OCI-LY7 (cell line): Measurements from ENCODE around the gene PREP. TPM values are rescaled to one million over a fixed set of nuclear protein-coding genes. Genes with fewer than 3 reads are reported as not detected.

ENCODE experiments used
- BruUV-seq: library from RNA; stranded (reverse); fragments of 400-500 nt; replicated peaks from 2 replicates; lab custom pipeline; 2021; lab: Mats Ljungman, UMichigan
- CTCF ChIA-PET: fragments of 300-600 bp; sonication (Branson Sonifier 250); formaldehyde crosslinking; loops from one replicate; lab custom pipeline; 2022; ENCODE audit warnings: antibody characterized with exemption; ENCODE audit not compliant: unreplicated experiment; lab: Charles Lee
- POLR2A ChIA-PET: fragments of 300-600 bp; sonication (Branson Sonifier 250); formaldehyde crosslinking; loops from one replicate; lab custom pipeline; 2022; ENCODE audit warnings: antibody characterized with exemption; lab: Charles Lee
- DNase-seq: peaks from one replicate; pipeline ENCODE4 v3.0.0-alpha.2; 2015; ENCODE audit warnings: low spot score
- H2AFZ ChIP-seq: fragments of 200-600 bp; sonication (generic), shearing (Covaris generic); 2 replicates; pipeline ENCODE4 v1.6.1; 2014; ENCODE audit warnings: mild to moderate bottlenecking, antibody characterized with exemption, low read length, moderate library complexity
- H3K27ac ChIP-seq: fragments of 200-600 bp; sonication (generic); 2 replicates; pipeline ENCODE4 v1.5.1; 2014; ENCODE audit warnings: mixed run types, low read depth, mild to moderate bottlenecking, moderate library complexity, low read length, inconsistent platforms; ENCODE audit not compliant: poor library complexity, severe bottlenecking
- H3K36me3 ChIP-seq: fragments of 200-600 bp; sonication (generic); 2 replicates; pipeline ENCODE4 v1.6.1; 2014; ENCODE audit warnings: mild to moderate bottlenecking, antibody characterized with exemption, low read length, moderate library complexity, mixed read lengths; ENCODE audit not compliant: insufficient read depth
- H3K4me1 ChIP-seq: fragments of 200-600 bp; sonication (generic); 2 replicates; pipeline ENCODE4 v1.5.1; 2014; ENCODE audit warnings: mild to moderate bottlenecking, low read length; ENCODE audit not compliant: insufficient read depth, poor library complexity, severe bottlenecking
- H3K4me2 ChIP-seq: fragments of 200-600 bp; sonication (generic); 2 replicates; pipeline ENCODE4 v1.6.1; 2014; ENCODE audit warnings: mild to moderate bottlenecking, low read length
- H3K4me3 ChIP-seq: fragments of 200-600 bp; sonication (generic); 2 replicates; pipeline ENCODE4 v1.5.1; 2014; ENCODE audit warnings: mild to moderate bottlenecking, low read depth, low read length; ENCODE audit not compliant: poor library complexity, severe bottlenecking
- H3K79me2 ChIP-seq: fragments of 200-600 bp; sonication (generic); 2 replicates; pipeline ENCODE4 v1.6.1; 2016; ENCODE audit warnings: low read depth, mild to moderate bottlenecking, low read length, moderate library complexity, mixed read lengths; ENCODE audit not compliant: insufficient read depth
- H3K9me2 ChIP-seq: fragments of 200-600 bp; sonication (generic); 2 replicates; pipeline ENCODE4 v1.6.1; 2016; ENCODE audit warnings: mild to moderate bottlenecking, low read length, mixed read lengths; ENCODE audit not compliant: insufficient read depth
- H3K9me3 ChIP-seq: fragments of 200-600 bp; sonication (generic); 2 replicates; pipeline ENCODE4 v1.6.1; 2014; ENCODE audit warnings: mild to moderate bottlenecking, mixed run types, low read length, mixed read lengths
- H4K20me1 ChIP-seq: fragments of 200-600 bp; sonication (generic); 2 replicates; pipeline ENCODE4 v1.6.1; 2014; ENCODE audit warnings: mild to moderate bottlenecking, antibody characterized with exemption, low read length, moderate library complexity, mixed read lengths; ENCODE audit not compliant: insufficient read depth
- CTCF ChIP-seq: fragments of 200-600 bp; sonication (generic); conservative IDR thresholded peaks from 2 replicates; pipeline ENCODE4 v1.5.1; 2014; ENCODE audit warnings: mild to moderate bottlenecking, antibody characterized with exemption, low read length, moderate library complexity, mixed read lengths
- EZH2phosphoT487 ChIP-seq: fragments of 200-600 bp; sonication (generic); IDR thresholded peaks from 2 replicates; pipeline ENCODE4 v1.6.1; 2018; ENCODE audit warnings: low read depth, borderline replicate concordance, mild to moderate bottlenecking, mixed run types, antibody characterized with exemption, low read length, moderate library complexity, mixed read lengths
- intact Hi-C: fragments of 100-400 bp; cut with micrococcal nuclease; formaldehyde crosslinking; loops from one replicate; pipeline ENCODE4 v1.10.0; 2022; ENCODE audit not compliant: unreplicated experiment
- total RNA-seq, 2 experiments: library from RNA; depleted of rRNA in 1 of 2; stranded (reverse); fragments of >200 nt in 1 of 2; shearing (Covaris generic) in 1 of 2; gene quantifications; 2 replicates each; pipeline ENCODE4 v1.2.3, GENCODE V29; 2014 to 2022

The PREP gene
- total RNA-seq, 2 experiments from 2014 or later = 10.4 to 27.0 TPM

DNA sequence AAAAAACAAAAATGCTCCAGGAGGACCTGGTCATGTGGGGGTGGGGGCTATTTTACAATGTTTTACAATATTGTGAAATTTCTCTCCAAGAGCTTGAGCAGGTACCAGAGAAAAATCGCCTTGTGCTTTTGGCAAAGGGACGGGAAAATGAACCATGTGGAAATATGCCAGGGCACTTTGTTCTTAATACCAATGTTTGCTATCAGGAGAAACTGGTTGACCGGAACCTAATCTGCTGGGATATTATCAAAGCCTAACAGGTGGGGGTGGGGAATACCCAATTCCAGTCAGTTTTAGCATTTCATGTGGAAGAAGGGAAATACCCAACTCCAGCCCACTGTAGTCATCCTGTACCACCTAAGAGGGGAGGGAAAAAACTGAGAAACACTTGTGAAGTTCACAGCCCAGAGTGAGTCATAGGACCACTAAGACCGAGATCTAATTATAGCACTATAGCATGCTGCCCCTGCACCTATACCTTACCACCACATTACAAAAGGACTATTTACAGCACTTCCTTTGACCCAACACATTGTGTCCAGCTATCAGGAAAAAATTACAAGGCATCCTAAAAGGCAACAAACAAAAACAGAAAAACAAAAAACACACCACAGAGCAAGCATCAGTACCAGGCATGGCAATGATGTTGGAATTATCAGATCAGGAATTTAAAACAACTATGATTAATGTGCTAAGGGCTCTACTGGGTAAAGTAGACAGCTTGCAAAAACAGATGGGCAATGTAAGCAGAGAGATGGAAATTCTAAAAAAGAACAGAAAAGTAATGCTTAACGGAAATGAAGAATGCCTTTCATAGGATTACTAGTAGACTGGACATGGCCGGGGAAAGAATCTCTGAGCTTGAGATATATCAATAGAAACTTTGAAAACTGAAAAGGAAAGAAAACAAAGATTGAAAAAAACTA is 138.9 kb downstream of the PREP start:
- ChIA-PET CTCF (no interaction called here), POLR2A (interaction anchor here (0.6 kb wide), 1 partner anchor 86 kb away, joined by 3 read pairs; no protein-coding TSS in a partner anchor)
- no peak for DNase-seq
- no peaks in the 10 kb centered on the region; the same call in 1 of the 2 replicates for H3K9me3 ChIP-seq
- BruUV-seq = no TSS peak
- no peak overlapping the region for H3K27ac ChIP-seq
- H3K4me3 ChIP-seq = no peak overlapping the region
- H3K36me3 ChIP-seq = no peaks in the 10 kb centered on the region
- H3K4me1 ChIP-seq = no peaks in the 10 kb centered on the region
- H4K20me1 ChIP-seq = no peaks in the 10 kb centered on the region
- H3K9me2 ChIP-seq = no peaks in the 10 kb centered on the region
- TF ChIP-seq EZH2phosphoT487 (no peak), CTCF (no peak)
- no peak overlapping the region for H2AFZ ChIP-seq
- no peaks in the 10 kb centered on the region for H3K79me2 ChIP-seq
- no peak overlapping the region for H3K4me2 ChIP-seq
- intact Hi-C loops = no loop called here

DNA sequence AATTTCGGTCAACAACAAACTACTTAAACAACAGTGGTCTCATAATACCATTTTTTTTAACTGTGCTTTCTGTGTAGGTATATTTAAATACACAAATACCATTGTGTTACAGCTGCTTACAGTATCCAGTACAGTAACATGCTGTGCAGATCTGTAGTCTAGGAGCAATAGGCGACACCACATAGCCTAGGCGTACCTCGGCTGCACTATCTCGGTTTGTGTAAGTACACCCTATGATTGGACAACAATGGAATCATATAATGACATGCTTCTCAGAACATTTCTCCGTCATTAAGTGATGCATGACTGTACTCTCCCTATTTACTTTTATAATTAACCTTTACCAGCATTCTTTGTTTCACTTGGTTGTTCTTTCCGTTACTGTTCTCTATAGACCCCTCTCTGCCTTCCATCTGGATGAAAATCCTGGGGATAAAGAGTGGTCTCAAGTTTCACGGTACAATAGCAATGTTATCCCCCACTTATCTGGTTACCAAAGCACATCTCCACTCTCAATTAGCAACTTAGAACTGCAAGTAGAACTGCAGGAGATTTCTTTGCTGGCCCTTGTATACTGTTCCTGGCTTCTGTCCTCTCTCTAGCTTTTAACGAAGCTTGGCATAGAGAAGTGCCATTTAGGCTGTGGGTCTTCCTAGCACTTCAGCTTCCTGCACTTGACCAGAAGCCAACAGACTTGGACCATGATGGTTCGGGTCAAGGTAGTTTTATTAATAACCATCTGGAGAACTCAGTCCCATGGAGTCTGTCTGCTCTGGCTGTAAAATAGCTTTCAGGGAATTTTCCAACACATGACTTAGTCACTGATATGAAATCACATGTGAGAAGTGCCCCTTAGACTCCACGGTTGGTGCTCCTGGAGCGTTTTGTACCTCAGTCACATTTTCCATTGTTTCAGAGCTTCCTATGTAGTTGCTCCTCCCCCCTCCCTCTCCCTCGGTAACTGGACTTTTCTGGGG is 142.7 kb downstream of the PREP start:
- Histone ChIP-seq H3K36me3 (no peaks in the 10 kb centered on the region), H2AFZ (no peak overlapping the region), H3K4me3 (no peak overlapping the region), H3K9me3 (no peaks in the 10 kb centered on the region), H3K4me1 (no peaks in the 10 kb centered on the region), H3K79me2 (no peaks in the 10 kb centered on the region), H3K27ac (no peak overlapping the region), H3K4me2 (no peak overlapping the region), H4K20me1 (no peaks in the 10 kb centered on the region), H3K9me2 (no peaks in the 10 kb centered on the region)
- POLR2A ChIA-PET = no interaction called here
- TF ChIP-seq CTCF (no peak), EZH2phosphoT487 (no peak)
- CTCF ChIA-PET = no interaction called here
- no peak for DNase-seq
- intact Hi-C loops = no loop called here
- no TSS peak for BruUV-seq
